Measurements from ENCODE around the gene FNTB.

GRCh38 chr14:64954491-64955240, 32.0 kb upstream of the FNTB start:
- TF ChIP-seq CTCF (conservative IDR thresholded peaks at IDR 0.05) (no peak), ZFX (IDR thresholded peaks at IDR 0.05) (no peak)
